Ovary (tissue), 3 donors: Measurements from ENCODE around the gene TTC28.

Source experiments
- CTCF ChIP-seq, 3 donors: fragments of 450-650 bp in 2 of 3; fragments of 200-600 bp in 1 of 3; IDR thresholded peaks; one replicate each; pipeline versions ENCODE4 v1.5.1 to v1.8.0; 2016 to 2022; ENCODE audit warnings: antibody characterized with exemption in 3 of 3, mild to moderate bottlenecking in 1 of 3
- POLR2A ChIP-seq: fragments of 450-650 bp; IDR thresholded peaks from one replicate; pipeline ENCODE4 v1.6.1; 2017; ENCODE audit warnings: antibody characterized with exemption, mild to moderate bottlenecking, moderate library complexity
- donor health status: DM: no; HTN: no; CAD: no.

GRCh38 chr22:28032861-28033260 is 646.8 kb downstream of the TTC28 start:
- no peak for TF ChIP-seq CTCF (IDR thresholded peaks at IDR 0.05)
- TF ChIP-seq POLR2A, result no peak
